NCI-H524 treated with DMSO at 0.1 percent for 48 hours (cell line): Measurements from ENCODE around the gene LYZL1.
"Not testable (repeated sequence)": the region's sequence is repeated elsewhere in the genome, so short reads cannot be mapped to it uniquely, and the experiment has no call there.

Source experiments
- DNase-seq: peaks from one replicate; lab custom pipeline; 2025; lab: John Stamatoyannopoulos, UW

The LYZL1 gene

GRCh38 chr10:29332061-29332760 is 43.3 kb downstream of the LYZL1 start:
- no peak for DNase-seq

GRCh38 chr10:29332761-29333148 is 43.9 kb downstream of the LYZL1 start:
- no peak for DNase-seq

- DNase-seq: not testable (repeated sequence)
Observed at GRCh38 chr10:29337526-29337925, 48.7 kb downstream of the LYZL1 start.

GRCh38 chr10:29343607-29344038 is 54.8 kb downstream of the LYZL1 start:
- DNase-seq: no peak

- no peak for DNase-seq
Observed at GRCh38 chr10:29344073-29344820, 55.4 kb downstream of the LYZL1 start.

GRCh38 chr10:29345144-29345909 is 56.5 kb downstream of the LYZL1 start:
- DNase-seq: no peak

GRCh38 chr10:29345910-29346209 is 57.0 kb downstream of the LYZL1 start:
- DNase-seq: no peak

GRCh38 chr10:29346296-29347001 is 57.6 kb downstream of the LYZL1 start:
- DNase-seq: no peak

GRCh38 chr10:29348836-29349235 is 60.0 kb downstream of the LYZL1 start:
- DNase-seq: no peak

- DNase-seq: no peak
Observed at GRCh38 chr10:29353305-29353704, 64.4 kb downstream of the LYZL1 start.

GRCh38 chr10:29353887-29354561 is 65.2 kb downstream of the LYZL1 start:
- no peak for DNase-seq

GRCh38 chr10:29355411-29355991 is 66.6 kb downstream of the LYZL1 start:
- DNase-seq: no peak

GRCh38 chr10:29356931-29357330 is 68.1 kb downstream of the LYZL1 start:
- DNase-seq: no peak

GRCh38 chr10:29358010-29358616 is 69.2 kb downstream of the LYZL1 start:
- DNase-seq: no peak

- not testable (repeated sequence) for DNase-seq
Observed at GRCh38 chr10:29360215-29360853, 71.5 kb downstream of the LYZL1 start.
